ENCODE data around the gene CFAP99.

CFAP99 gene

GRCh38 chr4:2386717-2387116, 32.0 kb upstream of the CFAP99 start:
- H3K4me1 ChIP-seq (ENCODE audit: insufficient read depth, low read length, poor library complexity, severe bottlenecking) = peaks cover 22% of the 10 kb centered on the region
- no peaks in the 10 kb centered on the region for H3K36me3 ChIP-seq (ENCODE audit: insufficient read depth, low read length)
- no peaks in the 10 kb centered on the region for H3K9me3 ChIP-seq (ENCODE audit: insufficient read depth, low read depth, low read length)
- H3K4me3 ChIP-seq (ENCODE audit: low read length, poor library complexity, severe bottlenecking) = no peak overlapping the region
- H3K4me2 ChIP-seq (ENCODE audit: low read depth, low read length, poor library complexity, severe bottlenecking) = no peak overlapping the region
- H4K20me1 ChIP-seq (ENCODE audit: insufficient read depth, low read length, poor library complexity, severe bottlenecking) = no peaks in the 10 kb centered on the region
- no peaks in the 10 kb centered on the region for H3K9me2 ChIP-seq (replicated peaks; ENCODE audit: low read depth, low read length)
- H2AFZ ChIP-seq (ENCODE audit: low read length) = no peak overlapping the region
- H3F3A ChIP-seq (ENCODE audit: low read depth) = no peaks in the 10 kb centered on the region
- H3K27me3 ChIP-seq (ENCODE audit: insufficient read depth, low read length, poor library complexity, severe bottlenecking) = no peaks in the 10 kb centered on the region
- no peaks in the 10 kb centered on the region for H3K79me2 ChIP-seq (ENCODE audit: insufficient read depth, low read length)
- TF ChIP-seq, protein P1, sequence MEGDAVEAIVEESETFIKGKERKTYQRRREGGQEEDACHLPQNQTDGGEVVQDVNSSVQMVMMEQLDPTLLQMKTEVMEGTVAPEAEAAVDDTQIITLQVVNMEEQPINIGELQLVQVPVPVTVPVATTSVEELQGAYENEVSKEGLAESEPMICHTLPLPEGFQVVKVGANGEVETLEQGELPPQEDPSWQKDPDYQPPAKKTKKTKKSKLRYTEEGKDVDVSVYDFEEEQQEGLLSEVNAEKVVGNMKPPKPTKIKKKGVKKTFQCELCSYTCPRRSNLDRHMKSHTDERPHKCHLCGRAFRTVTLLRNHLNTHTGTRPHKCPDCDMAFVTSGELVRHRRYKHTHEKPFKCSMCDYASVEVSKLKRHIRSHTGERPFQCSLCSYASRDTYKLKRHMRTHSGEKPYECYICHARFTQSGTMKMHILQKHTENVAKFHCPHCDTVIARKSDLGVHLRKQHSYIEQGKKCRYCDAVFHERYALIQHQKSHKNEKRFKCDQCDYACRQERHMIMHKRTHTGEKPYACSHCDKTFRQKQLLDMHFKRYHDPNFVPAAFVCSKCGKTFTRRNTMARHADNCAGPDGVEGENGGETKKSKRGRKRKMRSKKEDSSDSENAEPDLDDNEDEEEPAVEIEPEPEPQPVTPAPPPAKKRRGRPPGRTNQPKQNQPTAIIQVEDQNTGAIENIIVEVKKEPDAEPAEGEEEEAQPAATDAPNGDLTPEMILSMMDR (conservative IDR thresholded peaks at IDR 0.05; ENCODE audit: low read length) = no peak
- TF ChIP-seq EZH2phosphoT487 (IDR thresholded peaks at IDR 0.05; ENCODE audit: borderline replicate concordance) = no peak
- no peak overlapping the region for H3K9ac ChIP-seq (ENCODE audit: low read depth, low read length, poor library complexity, severe bottlenecking)

GRCh38 chr4:2387218-2387617, 31.5 kb upstream of the CFAP99 start:
- Histone ChIP-seq H3K9ac (ENCODE audit: low read depth, low read length, poor library complexity, severe bottlenecking) (no peak overlapping the region), H3K27me3 (ENCODE audit: insufficient read depth, low read length, poor library complexity, severe bottlenecking) (no peaks in the 10 kb centered on the region), H3F3A (ENCODE audit: low read depth) (no peaks in the 10 kb centered on the region), H4K20me1 (ENCODE audit: insufficient read depth, low read length, poor library complexity, severe bottlenecking) (no peaks in the 10 kb centered on the region), H2AFZ (ENCODE audit: low read length) (no peak overlapping the region), H3K79me2 (ENCODE audit: insufficient read depth, low read length) (no peaks in the 10 kb centered on the region), H3K4me1 (ENCODE audit: insufficient read depth, low read length, poor library complexity, severe bottlenecking) (peaks cover 22% of the 10 kb centered on the region), H3K9me3 (ENCODE audit: insufficient read depth, low read depth, low read length) (no peaks in the 10 kb centered on the region), H3K4me3 (ENCODE audit: low read length, poor library complexity, severe bottlenecking) (no peak overlapping the region), H3K4me2 (ENCODE audit: low read depth, low read length, poor library complexity, severe bottlenecking) (no peak overlapping the region), H3K36me3 (ENCODE audit: insufficient read depth, low read length) (no peaks in the 10 kb centered on the region), H3K9me2 (replicated peaks; ENCODE audit: low read depth, low read length) (no peaks in the 10 kb centered on the region)
- no peak for TF ChIP-seq EZH2phosphoT487 (IDR thresholded peaks at IDR 0.05; ENCODE audit: borderline replicate concordance)
- TF ChIP-seq, protein P1 (conservative IDR thresholded peaks at IDR 0.05; ENCODE audit: low read length) = no peak

GRCh38 chr4:2387829-2388228, 30.9 kb upstream of the CFAP99 start:
- peaks cover 22% of the 10 kb centered on the region for H3K4me1 ChIP-seq (ENCODE audit: insufficient read depth, low read length, poor library complexity, severe bottlenecking)
- TF ChIP-seq, protein P1 (conservative IDR thresholded peaks at IDR 0.05; ENCODE audit: low read length) = no peak
- no peak for TF ChIP-seq EZH2phosphoT487 (IDR thresholded peaks at IDR 0.05; ENCODE audit: borderline replicate concordance)
- no peak overlapping the region for H2AFZ ChIP-seq (ENCODE audit: low read length)
- H3F3A ChIP-seq (ENCODE audit: low read depth) = no peaks in the 10 kb centered on the region
- no peaks in the 10 kb centered on the region for H3K9me3 ChIP-seq (ENCODE audit: insufficient read depth, low read depth, low read length)
- no peaks in the 10 kb centered on the region for H3K36me3 ChIP-seq (ENCODE audit: insufficient read depth, low read length)
- H3K4me3 ChIP-seq (ENCODE audit: low read length, poor library complexity, severe bottlenecking) = no peak overlapping the region
- H3K27me3 ChIP-seq (ENCODE audit: insufficient read depth, low read length, poor library complexity, severe bottlenecking) = no peaks in the 10 kb centered on the region
- H3K79me2 ChIP-seq (ENCODE audit: insufficient read depth, low read length) = no peaks in the 10 kb centered on the region
- no peak overlapping the region for H3K9ac ChIP-seq (ENCODE audit: low read depth, low read length, poor library complexity, severe bottlenecking)
- no peaks in the 10 kb centered on the region for H3K9me2 ChIP-seq (replicated peaks; ENCODE audit: low read depth, low read length)
- H4K20me1 ChIP-seq (ENCODE audit: insufficient read depth, low read length, poor library complexity, severe bottlenecking) = no peaks in the 10 kb centered on the region
- H3K4me2 ChIP-seq (ENCODE audit: low read depth, low read length, poor library complexity, severe bottlenecking) = no peak overlapping the region
